Neural progenitor cell (in vitro differentiated cells): Measurements from ENCODE around the gene SOBP. TPM values are rescaled to one million over a fixed set of nuclear protein-coding genes. Genes with fewer than 3 reads are reported as not detected.
A peak's percentile ranks its signal among the peaks of the same experiment; 100 is the strongest.

Source experiments
- DNase-seq: peaks from one replicate; pipeline ENCODE4 v3.0.0-alpha.2; 2016; ENCODE audit warnings: low spot score
- H2AFZ ChIP-seq: fragments of 200-600 bp; sonication (generic); replicated peaks from 2 replicates; pipeline ENCODE4 v1.6.1; 2016; ENCODE audit warnings: antibody characterized with exemption
- H3F3A ChIP-seq: fragments of 200-600 bp; sonication (generic); 2 replicates; pipeline ENCODE4 v1.6.1; 2016; ENCODE audit warnings: antibody characterized with exemption, low read depth
- H3K27ac ChIP-seq: fragments of 200-600 bp; sonication (generic); 2 replicates; pipeline ENCODE4 v1.5.1; 2016; ENCODE audit warnings: mild to moderate bottlenecking
- H3K27me3 ChIP-seq: fragments of 200-600 bp; sonication (generic); 2 replicates; pipeline ENCODE4 v1.6.1; 2016; ENCODE audit warnings: mild to moderate bottlenecking, moderate library complexity
- H3K36me3 ChIP-seq: fragments of 200-600 bp; sonication (generic); 2 replicates; pipeline ENCODE4 v1.5.1; 2016
- H3K4me1 ChIP-seq: fragments of 200-600 bp; sonication (generic); 2 replicates; pipeline ENCODE4 v1.6.1; 2016; ENCODE audit warnings: mixed run types
- H3K4me2 ChIP-seq: fragments of 200-600 bp; sonication (generic); 2 replicates; pipeline ENCODE4 v1.6.1; 2016
- H3K4me3 ChIP-seq: fragments of 200-600 bp; sonication (generic); 2 replicates; pipeline ENCODE4 v1.5.1; 2016
- H3K79me2 ChIP-seq: fragments of 200-600 bp; sonication (generic); 2 replicates; pipeline ENCODE4 v1.6.1; 2016; ENCODE audit warnings: low read depth
- H3K9ac ChIP-seq: fragments of 200-600 bp; sonication (generic); 2 replicates; pipeline ENCODE4 v1.6.1; 2016
- H3K9me3 ChIP-seq: fragments of 200-600 bp; sonication (generic); 2 replicates; pipeline ENCODE4 v1.5.1; 2016; ENCODE audit warnings: low read depth
- H4K20me1 ChIP-seq: fragments of 200-600 bp; sonication (generic); 2 replicates; pipeline ENCODE4 v1.6.1; 2016; ENCODE audit warnings: low read depth
- H3K27ac Mint-ChIP-seq: 3 replicates; pipeline ENCODE4 v1.8.0; 2021; ENCODE audit warnings: mixed read lengths
- H3K27me3 Mint-ChIP-seq: 2 replicates; pipeline ENCODE4 v1.8.0; 2022; ENCODE audit warnings: low read depth, mild to moderate bottlenecking, inconsistent platforms, moderate library complexity, mixed read lengths; ENCODE audit not compliant: insufficient read depth
- H3K36me3 Mint-ChIP-seq: 3 replicates; pipeline ENCODE4 v1.8.0; 2021; ENCODE audit warnings: mixed read lengths
- H3K4me1 Mint-ChIP-seq: 3 replicates; pipeline ENCODE4 v1.8.0; 2021; ENCODE audit warnings: mixed read lengths
- H3K4me3 Mint-ChIP-seq: 3 replicates; pipeline ENCODE4 v1.8.0; 2021; ENCODE audit warnings: mild to moderate bottlenecking, moderate library complexity, mixed read lengths
- H3K9me3 Mint-ChIP-seq: 3 replicates; pipeline ENCODE4 v1.8.0; 2020; ENCODE audit warnings: mixed read lengths
- CTCF ChIP-seq: fragments of 200-600 bp; sonication (generic); IDR thresholded peaks from 2 replicates; pipeline ENCODE4 v1.5.1; 2017; ENCODE audit warnings: antibody characterized with exemption, mild to moderate bottlenecking
- EZH2 ChIP-seq: fragments of 200-600 bp; sonication (generic); IDR thresholded peaks from 2 replicates; pipeline ENCODE4 v1.6.1; 2017; ENCODE audit warnings: antibody characterized with exemption, mild to moderate bottlenecking, moderate library complexity
- EZH2phosphoT487 ChIP-seq: fragments of 200-600 bp; sonication (generic); IDR thresholded peaks from 2 replicates; pipeline ENCODE4 v1.6.1; 2017; ENCODE audit warnings: antibody characterized with exemption
- total RNA-seq: library from RNA; depleted of rRNA; stranded (reverse); fragments of >200 nt; gene quantifications from 2 replicates; pipeline ENCODE4 v1.2.3, GENCODE V29; 2015; ENCODE audit warnings: low replicate concordance

SOBP gene
- total RNA-seq, 1 donor from 2014 or later = 12.6 TPM

DNA sequence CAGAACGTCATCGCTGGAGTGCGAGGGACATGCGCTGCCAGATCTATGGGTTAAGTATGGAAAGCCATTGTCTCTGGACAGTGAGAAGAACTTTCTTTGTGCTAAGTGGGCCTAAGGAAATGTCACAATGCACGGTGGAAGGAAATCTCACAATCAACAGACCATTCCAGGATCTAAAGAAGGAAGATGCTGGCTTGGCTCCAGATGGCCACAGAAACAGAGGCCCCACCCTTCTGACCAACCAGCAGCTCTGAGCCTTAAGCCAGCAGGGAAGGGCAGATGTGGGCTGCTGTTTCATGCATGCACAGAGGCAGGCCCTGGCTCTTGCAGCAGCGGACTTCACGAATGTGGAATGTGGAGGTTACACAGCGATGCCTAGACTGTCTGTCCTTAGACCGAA, 156.3 kb downstream of the SOBP start:
- Mint-ChIP-seq H3K27ac (no peak overlapping the region), H3K9me3 (peaks cover 1% of the 10 kb centered on the region), H3K4me1 (peaks cover 22% of the 10 kb centered on the region), H3K27me3 (peaks cover 3% of the 10 kb centered on the region), H3K4me3 (no peak overlapping the region), H3K36me3 (peaks cover 12% of the 10 kb centered on the region)
- Histone ChIP-seq H3F3A (no peaks in the 10 kb centered on the region), H2AFZ (no peak overlapping the region), H3K9me3 (no peaks in the 10 kb centered on the region), H3K4me1 (peaks cover 10% of the 10 kb centered on the region), H3K27me3 (no peaks in the 10 kb centered on the region), H3K36me3 (no peaks in the 10 kb centered on the region), H3K9ac (no peak overlapping the region), H3K79me2 (no peaks in the 10 kb centered on the region), H3K4me2 (no peak overlapping the region), H3K4me3 (no peak overlapping the region), H3K27ac (no peak overlapping the region), H4K20me1 (peaks cover 4% of the 10 kb centered on the region)
- TF ChIP-seq EZH2 (no peak), CTCF (no peak), EZH2phosphoT487 (no peak)
- no peak for DNase-seq

DNA sequence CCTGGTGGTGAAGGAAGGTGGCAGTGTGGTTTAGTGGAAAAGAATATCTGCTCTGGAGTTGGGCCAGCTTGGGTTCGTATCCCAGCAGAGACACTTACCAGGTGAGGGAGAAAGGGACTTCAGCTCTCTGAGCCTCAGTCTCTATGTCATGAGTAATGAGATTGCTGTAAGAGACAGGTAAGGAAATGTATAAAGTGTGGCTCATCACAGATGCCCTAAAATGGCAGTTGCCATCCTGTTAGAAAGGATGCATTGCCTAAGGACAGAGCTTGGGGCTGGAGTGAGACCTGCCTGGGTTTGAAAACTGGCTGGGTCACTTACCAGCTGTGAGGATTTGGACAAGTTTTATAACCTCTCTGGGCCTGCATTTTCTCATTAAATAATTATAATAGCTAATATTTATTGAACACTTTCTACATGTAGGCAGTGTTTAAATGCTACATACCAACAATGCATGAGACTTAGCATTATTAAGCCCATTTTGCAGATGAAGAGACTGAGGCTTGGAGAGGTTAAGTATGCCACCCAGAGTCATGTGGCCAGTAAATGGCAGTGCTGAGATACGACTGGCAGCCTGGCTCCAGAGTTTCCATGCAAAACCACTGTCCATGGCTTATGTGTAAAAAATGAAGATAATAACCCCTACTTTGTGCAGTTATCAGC, 157.0 kb downstream of the SOBP start:
- H3K27me3 Mint-ChIP-seq = peaks cover 3% of the 10 kb centered on the region
- Histone ChIP-seq H3F3A (no peaks in the 10 kb centered on the region), H3K36me3 (no peaks in the 10 kb centered on the region), H3K9ac (no peak overlapping the region), H3K27me3 (no peaks in the 10 kb centered on the region), H4K20me1 (peaks cover 4% of the 10 kb centered on the region), H3K4me3 (no peak overlapping the region), H3K4me2 (no peak overlapping the region), H3K9me3 (no peaks in the 10 kb centered on the region), H3K4me1 (peaks cover 10% of the 10 kb centered on the region), H3K79me2 (no peaks in the 10 kb centered on the region), H2AFZ (no peak overlapping the region), H3K27ac (no peak overlapping the region)
- H3K4me3 Mint-ChIP-seq = no peak overlapping the region
- TF ChIP-seq CTCF (no peak), EZH2phosphoT487 (no peak), EZH2 (no peak)
- DNase-seq = no peak
- H3K9me3 Mint-ChIP-seq = peaks cover 7% of the 10 kb centered on the region
- H3K36me3 Mint-ChIP-seq = peaks cover 17% of the 10 kb centered on the region
- H3K4me1 Mint-ChIP-seq = peaks cover 22% of the 10 kb centered on the region
- H3K27ac Mint-ChIP-seq = no peak overlapping the region

GRCh38 chr6:107647439-107647948, 157.6 kb downstream of the SOBP start:
- Histone ChIP-seq H4K20me1 (peaks cover 4% of the 10 kb centered on the region), H3K36me3 (no peaks in the 10 kb centered on the region), H3K27ac (no peak overlapping the region), H2AFZ (no peak overlapping the region), H3K9me3 (no peaks in the 10 kb centered on the region), H3K79me2 (no peaks in the 10 kb centered on the region), H3K4me1 (peaks cover 10% of the 10 kb centered on the region), H3K4me3 (no peak overlapping the region), H3F3A (no peaks in the 10 kb centered on the region), H3K27me3 (no peaks in the 10 kb centered on the region), H3K9ac (no peak overlapping the region), H3K4me2 (no peak overlapping the region)
- DNase-seq = no peak
- Mint-ChIP-seq H3K9me3 (peaks cover 12% of the 10 kb centered on the region), H3K4me1 (peaks cover 20% of the 10 kb centered on the region), H3K36me3 (peaks cover 21% of the 10 kb centered on the region), H3K27ac (peak overlapping the region; percentile 35), H3K4me3 (no peak overlapping the region), H3K27me3 (peaks cover 3% of the 10 kb centered on the region)
- TF ChIP-seq CTCF (no peak), EZH2phosphoT487 (no peak), EZH2 (no peak)
